IPS-15b (cell line): ENCODE data around the gene PA2G4.
A peak's percentile ranks its signal among the peaks of the same experiment; 100 is the strongest.

ENCODE experiments used
- H3K27me3 ChIP-seq: one replicate; pipeline ENCODE4 v1.6.1; 2013; ENCODE audit warnings: low read length; ENCODE audit not compliant: control insufficient read depth, insufficient read depth
- H3K36me3 ChIP-seq: one replicate; pipeline ENCODE4 v1.6.1; 2013; ENCODE audit warnings: low read length; ENCODE audit not compliant: control insufficient read depth, insufficient read depth
- H3K4me1 ChIP-seq: one replicate; pipeline ENCODE4 v1.6.1; 2013; ENCODE audit warnings: mild to moderate bottlenecking, low read length; ENCODE audit not compliant: control insufficient read depth, insufficient read depth
- H3K4me3 ChIP-seq: one replicate; pipeline ENCODE4 v1.5.1; 2013; ENCODE audit warnings: low read depth, low read length
- H3K9ac ChIP-seq: one replicate; pipeline ENCODE4 v1.6.1; 2013; ENCODE audit warnings: low read depth, mild to moderate bottlenecking, low read length
- H3K9me3 ChIP-seq: one replicate; pipeline ENCODE4 v1.6.1; 2013; ENCODE audit warnings: mild to moderate bottlenecking, low read length; ENCODE audit not compliant: control insufficient read depth, insufficient read depth

The PA2G4 gene

DNA sequence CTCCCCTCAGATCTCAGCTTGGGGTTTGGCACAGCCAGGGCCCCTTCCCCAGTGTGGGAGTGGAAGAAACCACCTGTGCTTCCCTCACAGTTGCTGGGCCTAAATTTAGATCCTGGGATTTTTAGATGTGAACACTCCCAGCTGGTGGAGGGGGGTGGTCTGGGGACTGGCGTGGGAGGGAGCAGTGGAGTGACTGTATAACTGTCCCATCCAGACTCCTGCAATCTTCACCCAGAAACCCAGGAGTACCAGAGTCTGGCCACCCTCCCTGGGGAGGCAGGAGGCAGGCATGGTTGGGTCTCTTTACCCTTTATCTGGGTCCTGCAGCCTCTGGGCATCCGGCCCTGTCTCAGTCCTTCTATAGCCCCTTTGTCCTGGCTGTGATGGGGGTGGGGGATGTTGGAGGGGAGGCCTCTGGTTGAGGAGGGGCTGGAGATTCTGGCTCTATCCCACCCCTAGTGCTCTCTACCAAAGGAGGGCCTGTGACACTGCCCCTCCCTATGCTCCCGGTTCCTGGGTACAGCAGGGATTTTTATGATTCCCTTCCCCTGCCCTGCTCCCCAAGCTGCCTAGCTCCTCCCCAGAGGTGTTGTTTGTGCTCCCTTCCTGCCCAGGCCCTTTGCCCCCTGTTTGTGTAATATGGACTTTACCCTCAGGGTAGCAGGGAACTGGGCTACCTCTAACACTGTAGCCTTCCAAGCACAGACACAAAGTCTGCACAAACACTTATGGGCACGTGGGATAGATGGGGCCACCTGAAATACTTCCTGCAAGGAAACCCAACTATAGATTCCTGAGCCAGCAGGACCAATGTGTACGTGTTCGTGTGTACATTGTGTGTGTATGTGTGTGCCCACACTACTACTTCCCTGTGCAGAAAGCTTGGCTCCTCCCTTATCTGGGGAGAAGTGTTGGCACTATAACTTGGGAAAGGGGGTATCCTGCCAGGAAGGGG, 22.7 kb upstream of the PA2G4 start:
- Histone ChIP-seq H3K9ac (peak overlapping the region; percentile 89), H3K4me1 (peaks cover 18% of the 10 kb centered on the region), H3K4me3 (peak overlapping the region; percentile 90), H3K36me3 (peaks cover 17% of the 10 kb centered on the region), H3K9me3 (no peaks in the 10 kb centered on the region), H3K27me3 (no peaks in the 10 kb centered on the region)

DNA sequence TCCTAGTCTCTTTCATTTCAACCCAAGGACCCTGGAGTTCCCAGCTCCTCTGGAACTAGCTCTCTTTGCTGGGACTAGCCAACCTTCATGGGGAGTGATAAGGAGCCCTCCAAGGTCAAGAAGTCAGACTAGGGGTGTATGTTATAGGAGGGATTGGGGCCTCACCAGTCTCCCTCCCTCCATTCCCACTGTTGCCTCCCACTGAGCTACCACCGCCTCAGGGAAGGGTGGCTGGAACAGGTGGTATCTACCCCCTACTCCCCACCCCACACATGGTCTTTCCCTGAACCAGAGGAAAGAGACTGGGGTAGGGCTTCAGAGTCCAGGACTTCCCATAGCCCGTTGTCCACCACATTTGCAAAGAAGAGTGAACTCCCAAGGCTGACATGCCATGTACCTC, 22.0 kb upstream of the PA2G4 start:
- H3K36me3 ChIP-seq = peaks cover 22% of the 10 kb centered on the region
- peaks cover 18% of the 10 kb centered on the region for H3K4me1 ChIP-seq
- no peak overlapping the region for H3K4me3 ChIP-seq
- H3K27me3 ChIP-seq = no peaks in the 10 kb centered on the region
- H3K9me3 ChIP-seq = no peaks in the 10 kb centered on the region
- no peak overlapping the region for H3K9ac ChIP-seq

DNA sequence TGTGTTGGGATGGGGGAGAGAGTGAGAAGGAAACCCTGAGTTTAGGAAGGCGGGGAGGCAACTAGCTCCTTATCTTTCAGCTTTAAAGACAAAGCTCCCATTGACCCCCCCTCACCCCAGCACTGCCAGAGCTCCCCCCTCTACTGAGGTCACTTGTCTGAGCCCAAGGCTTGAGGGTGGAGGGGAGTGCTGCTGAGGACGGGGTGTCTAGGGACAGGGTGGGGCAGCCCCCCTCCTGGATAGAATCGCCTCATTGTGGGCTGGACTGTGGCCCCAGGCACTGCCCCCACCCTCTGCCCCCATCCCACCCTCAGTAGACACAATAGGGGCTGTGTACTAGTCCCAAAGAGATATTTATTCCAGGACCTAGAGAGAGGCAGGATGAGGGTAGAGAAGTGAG, 21.4 kb upstream of the PA2G4 start:
- H3K36me3 ChIP-seq = peaks cover 28% of the 10 kb centered on the region
- H3K9ac ChIP-seq = no peak overlapping the region
- no peak overlapping the region for H3K4me3 ChIP-seq
- H3K4me1 ChIP-seq = peaks cover 18% of the 10 kb centered on the region
- H3K9me3 ChIP-seq = no peaks in the 10 kb centered on the region
- H3K27me3 ChIP-seq = no peaks in the 10 kb centered on the region

DNA sequence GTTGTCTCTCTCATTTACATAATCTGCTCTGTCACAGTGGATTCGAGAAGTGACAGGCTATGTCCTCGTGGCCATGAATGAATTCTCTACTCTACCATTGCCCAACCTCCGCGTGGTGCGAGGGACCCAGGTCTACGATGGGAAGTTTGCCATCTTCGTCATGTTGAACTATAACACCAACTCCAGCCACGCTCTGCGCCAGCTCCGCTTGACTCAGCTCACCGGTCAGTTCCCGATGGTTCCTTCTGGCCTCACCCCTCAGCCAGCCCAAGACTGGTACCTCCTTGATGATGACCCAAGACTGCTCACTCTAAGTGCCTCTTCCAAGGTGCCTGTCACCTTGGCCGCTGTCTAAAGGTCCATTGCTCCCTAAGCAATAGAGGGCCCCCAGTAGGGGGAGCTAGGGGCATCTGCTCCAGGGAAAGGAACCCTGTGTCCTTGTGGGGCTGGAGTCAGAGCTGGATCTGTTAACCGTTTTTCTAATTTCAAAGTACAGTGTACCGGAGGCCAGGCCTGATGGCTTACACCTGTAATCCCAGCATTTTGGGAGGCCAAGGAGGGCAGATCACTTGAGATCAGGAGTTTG, 19.3 kb upstream of the PA2G4 start:
- Histone ChIP-seq H3K27me3 (no peaks in the 10 kb centered on the region), H3K36me3 (peaks cover 41% of the 10 kb centered on the region), H3K4me3 (no peak overlapping the region), H3K9ac (no peak overlapping the region), H3K9me3 (no peaks in the 10 kb centered on the region), H3K4me1 (peaks cover 14% of the 10 kb centered on the region)

DNA sequence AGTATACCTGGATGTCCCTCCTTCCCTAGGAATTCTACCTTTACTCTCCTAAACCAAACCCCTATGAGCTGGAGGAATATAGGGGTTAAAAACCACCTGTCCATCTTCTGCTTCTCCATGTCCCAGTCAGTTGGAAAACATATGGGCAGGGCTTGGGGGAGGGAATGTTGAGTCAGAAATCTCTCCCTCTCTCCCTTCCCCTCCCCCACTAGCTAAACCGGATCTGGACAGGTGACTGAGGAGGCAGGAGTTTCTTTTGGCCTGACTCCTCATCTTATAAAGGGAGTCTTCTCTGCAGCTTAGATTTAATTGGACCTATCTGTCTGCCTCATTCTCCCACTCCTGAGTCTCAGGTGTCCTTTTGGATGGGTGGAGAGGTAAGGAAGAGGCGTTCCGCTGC, 18.3 kb upstream of the PA2G4 start:
- H3K36me3 ChIP-seq = peaks cover 43% of the 10 kb centered on the region
- no peak overlapping the region for H3K9ac ChIP-seq

DNA sequence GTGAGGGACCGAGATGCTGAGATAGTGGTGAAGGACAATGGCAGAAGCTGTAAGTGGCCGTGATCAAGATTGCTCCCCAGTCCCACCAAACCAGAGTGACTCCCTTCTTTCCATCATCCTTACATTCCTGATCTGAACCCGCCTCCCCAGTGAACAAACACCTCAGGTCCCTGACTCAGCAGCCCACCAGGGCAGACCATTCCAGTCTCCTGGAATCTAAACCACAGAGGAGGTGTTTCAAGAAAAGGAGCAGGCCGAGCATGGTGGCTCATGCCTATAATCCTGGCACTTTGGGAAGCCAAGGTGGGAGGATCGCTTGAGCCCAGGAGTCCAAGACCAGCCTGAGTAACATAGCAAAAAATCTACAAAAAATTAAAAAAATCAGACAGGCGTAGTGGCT, 17.8 kb upstream of the PA2G4 start:
- H3K4me1 ChIP-seq = peaks cover 7% of the 10 kb centered on the region
- H3K4me3 ChIP-seq = no peak overlapping the region
- peaks cover 43% of the 10 kb centered on the region for H3K36me3 ChIP-seq
- no peaks in the 10 kb centered on the region for H3K27me3 ChIP-seq
- no peak overlapping the region for H3K9ac ChIP-seq
- H3K9me3 ChIP-seq = no peaks in the 10 kb centered on the region

More for the DNA sequence above, 18.3 kb upstream of the PA2G4 start:
- Histone ChIP-seq H3K4me1 (peaks cover 12% of the 10 kb centered on the region), H3K9me3 (no peaks in the 10 kb centered on the region), H3K4me3 (no peak overlapping the region), H3K27me3 (no peaks in the 10 kb centered on the region)

DNA sequence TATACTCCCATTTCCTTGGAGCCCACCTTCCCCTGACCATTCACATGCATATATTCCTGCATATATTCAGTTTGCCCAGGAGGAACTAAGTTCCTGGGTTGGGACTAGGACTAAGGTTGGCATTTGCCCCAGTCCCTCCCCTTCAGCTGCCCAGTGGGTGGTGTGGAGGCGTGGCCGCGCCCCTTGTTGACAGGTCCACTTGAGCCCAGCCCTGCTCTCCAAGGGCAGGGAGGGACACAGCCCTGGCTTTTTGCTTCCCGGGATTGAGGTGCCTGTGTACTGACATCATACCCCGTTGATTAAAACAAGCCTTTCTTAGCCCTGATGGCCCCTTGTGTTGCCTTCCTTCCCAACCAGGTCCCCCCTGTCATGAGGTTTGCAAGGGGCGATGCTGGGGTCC, 17.1 kb upstream of the PA2G4 start:
- H3K36me3 ChIP-seq = peaks cover 43% of the 10 kb centered on the region
- H3K4me3 ChIP-seq = no peak overlapping the region
- H3K9ac ChIP-seq = no peak overlapping the region
- H3K27me3 ChIP-seq = no peaks in the 10 kb centered on the region
- H3K9me3 ChIP-seq = no peaks in the 10 kb centered on the region
- H3K4me1 ChIP-seq = peaks cover under 1% of the 10 kb centered on the region

DNA sequence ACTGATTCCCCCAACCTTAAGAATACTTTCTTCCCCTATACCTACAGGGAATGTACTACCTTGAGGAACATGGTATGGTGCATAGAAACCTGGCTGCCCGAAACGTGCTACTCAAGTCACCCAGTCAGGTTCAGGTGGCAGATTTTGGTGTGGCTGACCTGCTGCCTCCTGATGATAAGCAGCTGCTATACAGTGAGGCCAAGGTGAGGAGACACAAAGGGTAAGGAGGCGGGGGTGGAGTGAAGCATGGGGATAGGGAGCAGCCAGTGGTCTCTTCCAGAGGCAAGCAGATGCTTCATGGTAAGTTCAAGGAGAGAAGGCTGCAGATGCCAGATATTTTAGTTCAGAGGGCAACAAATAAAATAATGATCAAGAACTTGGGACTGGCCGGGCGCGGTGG, 6.6 kb upstream of the PA2G4 start:
- Histone ChIP-seq H3K36me3 (peaks cover 69% of the 10 kb centered on the region), H3K4me3 (no peak overlapping the region)

DNA sequence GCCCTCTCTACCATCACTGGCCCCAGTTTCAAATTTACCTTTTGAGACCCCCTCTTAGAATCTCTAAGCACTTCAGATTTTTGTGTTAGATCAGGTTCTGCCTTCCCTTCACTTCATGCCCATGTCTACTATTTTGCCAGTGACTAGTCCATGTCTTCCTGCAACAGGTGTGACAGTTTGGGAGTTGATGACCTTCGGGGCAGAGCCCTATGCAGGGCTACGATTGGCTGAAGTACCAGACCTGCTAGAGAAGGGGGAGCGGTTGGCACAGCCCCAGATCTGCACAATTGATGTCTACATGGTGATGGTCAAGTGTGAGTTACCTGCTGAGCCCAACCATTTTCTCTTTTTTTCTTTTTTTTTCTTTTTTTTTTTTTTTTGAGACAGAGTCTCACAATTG, 5.8 kb upstream of the PA2G4 start:
- Histone ChIP-seq H3K4me1 (peaks cover 6% of the 10 kb centered on the region), H3K9ac (no peak overlapping the region), H3K9me3 (no peaks in the 10 kb centered on the region), H3K27me3 (no peaks in the 10 kb centered on the region), H3K36me3 (peaks cover 62% of the 10 kb centered on the region), H3K4me3 (no peak overlapping the region)

More for the DNA sequence above, 6.6 kb upstream of the PA2G4 start:
- Histone ChIP-seq H3K9me3 (no peaks in the 10 kb centered on the region), H3K27me3 (no peaks in the 10 kb centered on the region), H3K4me1 (no peaks in the 10 kb centered on the region), H3K9ac (no peak overlapping the region)

DNA sequence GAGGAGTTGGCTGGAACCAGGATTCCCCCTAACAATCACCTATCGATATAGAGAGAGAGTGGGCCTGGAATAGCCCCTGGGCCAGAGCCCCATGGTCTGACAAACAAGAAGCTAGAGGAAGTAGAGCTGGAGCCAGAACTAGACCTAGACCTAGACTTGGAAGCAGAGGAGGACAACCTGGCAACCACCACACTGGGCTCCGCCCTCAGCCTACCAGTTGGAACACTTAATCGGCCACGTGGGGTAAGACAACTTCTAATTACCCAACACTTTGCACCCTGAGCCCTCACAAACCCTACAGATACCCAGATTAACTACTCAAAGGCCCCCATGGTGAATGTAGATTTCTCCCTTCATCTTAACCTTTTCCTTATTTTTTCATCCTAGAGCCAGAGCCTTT, 4.6 kb upstream of the PA2G4 start:
- peaks cover 56% of the 10 kb centered on the region for H3K36me3 ChIP-seq

DNA sequence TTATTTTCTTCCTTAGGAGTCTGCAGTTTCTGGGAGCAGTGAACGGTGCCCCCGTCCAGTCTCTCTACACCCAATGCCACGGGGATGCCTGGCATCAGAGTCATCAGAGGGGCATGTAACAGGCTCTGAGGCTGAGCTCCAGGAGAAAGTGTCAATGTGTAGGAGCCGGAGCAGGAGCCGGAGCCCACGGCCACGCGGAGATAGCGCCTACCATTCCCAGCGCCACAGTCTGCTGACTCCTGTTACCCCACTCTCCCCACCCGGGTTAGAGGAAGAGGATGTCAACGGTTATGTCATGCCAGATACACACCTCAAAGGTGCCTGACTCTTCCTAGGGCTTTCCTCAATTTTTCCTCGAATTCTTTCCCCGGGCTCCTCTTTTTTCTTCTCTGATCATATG, 3.3 kb upstream of the PA2G4 start:
- H3K9ac ChIP-seq = no peak overlapping the region
- peaks cover 13% of the 10 kb centered on the region for H3K4me1 ChIP-seq
- no peaks in the 10 kb centered on the region for H3K9me3 ChIP-seq
- H3K27me3 ChIP-seq = no peaks in the 10 kb centered on the region
- H3K4me3 ChIP-seq = no peak overlapping the region
- H3K36me3 ChIP-seq = peaks cover 45% of the 10 kb centered on the region

More for the DNA sequence above, 4.6 kb upstream of the PA2G4 start:
- no peak overlapping the region for H3K4me3 ChIP-seq
- no peaks in the 10 kb centered on the region for H3K9me3 ChIP-seq
- H3K9ac ChIP-seq = no peak overlapping the region
- peaks cover 6% of the 10 kb centered on the region for H3K4me1 ChIP-seq
- no peaks in the 10 kb centered on the region for H3K27me3 ChIP-seq

DNA sequence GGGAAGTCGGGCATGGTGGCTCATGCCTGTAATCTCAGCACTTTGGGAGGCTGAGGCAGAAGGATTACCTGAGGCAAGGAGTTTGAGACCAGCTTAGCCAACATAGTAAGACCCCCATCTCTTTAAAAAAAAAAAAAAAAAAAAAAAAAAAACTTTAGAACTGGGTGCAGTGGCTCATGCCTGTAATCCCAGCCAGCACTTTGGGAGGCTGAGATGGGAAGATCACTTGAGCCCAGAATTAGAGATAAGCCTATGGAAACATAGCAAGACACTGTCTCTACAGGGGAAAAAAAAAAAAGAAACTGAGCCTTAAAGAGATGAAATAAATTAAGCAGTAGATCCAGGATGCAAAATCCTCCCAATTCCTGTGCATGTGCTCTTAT, 1.7 kb upstream of the PA2G4 start:
- H3K27me3 ChIP-seq = no peaks in the 10 kb centered on the region
- H3K36me3 ChIP-seq = peaks cover 39% of the 10 kb centered on the region
- no peak overlapping the region for H3K9ac ChIP-seq
- no peak overlapping the region for H3K4me3 ChIP-seq
- H3K4me1 ChIP-seq = peaks cover 16% of the 10 kb centered on the region
- no peaks in the 10 kb centered on the region for H3K9me3 ChIP-seq
